Kidney (tissue), 14 donors: Measurements from ENCODE around the gene ABTB1. TPM values are rescaled to one million over a fixed set of nuclear protein-coding genes. Genes with fewer than 3 reads are reported as not detected.
A peak's percentile ranks its signal among the peaks of the same experiment; 100 is the strongest.
"Not testable (repeated sequence)": the region's sequence is repeated elsewhere in the genome, so short reads cannot be mapped to it uniquely, and the experiment has no call there.

ENCODE experiments used
- DNase-seq, 5 donors: peaks; one replicate each; pipeline ENCODE4 v3.0.0-alpha.2; 2013 to 2020
- FAIRE-seq: peaks from 2 replicates; lab custom pipeline; 2012; peaks lifted over from hg19 to GRCh38; lab: Jason Lieb, UNC
- H3K27ac ChIP-seq, 2 donors: one replicate each; pipeline ENCODE4 v1.7.0; 2013; ENCODE audit warnings: low read depth in 2 of 2, low read length in 2 of 2, inconsistent platforms in 1 of 2
- H3K27me3 ChIP-seq: one replicate; pipeline ENCODE4 v1.7.1; 2013; ENCODE audit warnings: low read length, inconsistent platforms; ENCODE audit not compliant: control insufficient read depth, insufficient read depth
- H3K36me3 ChIP-seq, 3 donors: one replicate each; pipeline versions ENCODE4 v1.7.0 to v1.7.1; 2013; ENCODE audit warnings: low read length in 3 of 3, control low read depth in 1 of 3, inconsistent platforms in 1 of 3; ENCODE audit not compliant: insufficient read depth in 3 of 3, control insufficient read depth in 2 of 3
- H3K4me1 ChIP-seq, 3 donors: one replicate each; pipeline versions ENCODE4 v1.7.0 to v1.7.1; 2013; ENCODE audit warnings: low read length in 3 of 3, inconsistent platforms in 1 of 3, low read depth in 1 of 3; ENCODE audit not compliant: control insufficient read depth in 2 of 3, insufficient read depth in 2 of 3
- H3K4me3 ChIP-seq, 3 donors: one replicate each; pipeline versions ENCODE4 v1.7.0 to v1.8.1; 2013; ENCODE audit warnings: low read length in 3 of 3, control low read depth in 1 of 3, inconsistent platforms in 1 of 3
- H3K9ac ChIP-seq, 3 donors: one replicate each; pipeline versions ENCODE4 v1.7.0 to v1.7.1; 2013; ENCODE audit warnings: low read length in 3 of 3, control low read depth in 1 of 3, inconsistent platforms in 1 of 3
- H3K9me3 ChIP-seq, 3 donors: one replicate each; pipeline versions ENCODE4 v1.7.0 to v1.7.1; 2013; ENCODE audit warnings: low read length in 3 of 3, control low read depth in 1 of 3, inconsistent platforms in 1 of 3; ENCODE audit not compliant: control insufficient read depth in 2 of 3, insufficient read depth in 1 of 3
- CTCF ChIP-seq: IDR thresholded peaks from 3 replicates; pipeline ENCODE4 v1.5.1; 2012; ENCODE audit warnings: mild to moderate bottlenecking, moderate library complexity, borderline replicate concordance; ENCODE audit not compliant: insufficient read depth; ENCODE audit errors: extremely low read depth
- intact Hi-C: fragments of 100-400 bp; cut with DNase I; formaldehyde crosslinking; loops from one replicate; pipeline ENCODE4 v1.11.1; 2022
- polyA plus RNA-seq: library from polyadenylated mRNA; stranded (reverse); fragments of 350-450 nt; fragmentation: Illumina TruSeq; extraction: RNeasy Lipid Tissue Mini Kit (QIAGEN cat#74804); gene quantifications from one replicate; pipeline ENCODE4 v1.2.3, GENCODE V29; 2014; ENCODE audit warnings: low read depth, low replicate concordance; ENCODE audit not compliant: insufficient read depth
- total RNA-seq: library from RNA; stranded (reverse); fragmentation: NEBNext Ultra II Directional; extraction: Animal tissue kit (Norgen Biotek cat#: 25700); gene quantifications from one replicate; pipeline ENCODE4 v1.2.1, GENCODE V29; 2021
- donor health status: control.
- donor health status: control.
- donor health status: control.
- donor health status: control.
- donor health status: control.
- donor health status: DM: yes; HTN: yes; CAD: no.
- donor health status: Normal renal cell carcinoma (clear cell type).

Gene ABTB1
- total and polyA plus RNA-seq, 2 donors from 2014 or later: 29.2 to 43.2 TPM

GRCh38 chr3:127680798-127681221 is 8.1 kb downstream of the ABTB1 start:
- Histone ChIP-seq H3K9me3 (no peaks in the 10 kb centered on the region), H3K27me3 (no peaks in the 10 kb centered on the region), H3K36me3 (no peaks in the 10 kb centered on the region), H3K4me3 (no peak overlapping the region), H3K9ac (no peak overlapping the region), H3K27ac (no peak overlapping the region), H3K4me1 (no peaks in the 10 kb centered on the region)
- no peak for TF ChIP-seq CTCF
- FAIRE-seq (no peak), DNase-seq (peak in 3 of 5 donors; percentile 6 to 64 (median 26))
- intact Hi-C loops: no loop called here

- H3K27me3 ChIP-seq, H3K36me3 ChIP-seq, H3K4me3 ChIP-seq, H3K9me3 ChIP-seq, H3K9ac ChIP-seq, intact Hi-C loops, FAIRE-seq, H3K4me1 ChIP-seq, H3K27ac ChIP-seq: not testable (repeated sequence)
- DNase-seq: peak in 1 of 5 donors; percentile 37
Measured at GRCh38 chr3:127682175-127682554, 9.4 kb downstream of the ABTB1 start.

- no peak for FAIRE-seq
- no peaks in the 10 kb centered on the region for H3K36me3 ChIP-seq
- H3K9ac ChIP-seq: no peak overlapping the region
- TF ChIP-seq CTCF: no peak
- no peaks in the 10 kb centered on the region for H3K9me3 ChIP-seq
- intact Hi-C loops: no loop called here
- no peaks in the 10 kb centered on the region for H3K4me1 ChIP-seq
- H3K27me3 ChIP-seq: no peaks in the 10 kb centered on the region
- no peak overlapping the region for H3K27ac ChIP-seq
- DNase-seq: peak in 2 of 5 donors; percentile 40 to 58
- H3K4me3 ChIP-seq: no peak overlapping the region
Measured at GRCh38 chr3:127682561-127682960, 9.8 kb downstream of the ABTB1 start.

DNA sequence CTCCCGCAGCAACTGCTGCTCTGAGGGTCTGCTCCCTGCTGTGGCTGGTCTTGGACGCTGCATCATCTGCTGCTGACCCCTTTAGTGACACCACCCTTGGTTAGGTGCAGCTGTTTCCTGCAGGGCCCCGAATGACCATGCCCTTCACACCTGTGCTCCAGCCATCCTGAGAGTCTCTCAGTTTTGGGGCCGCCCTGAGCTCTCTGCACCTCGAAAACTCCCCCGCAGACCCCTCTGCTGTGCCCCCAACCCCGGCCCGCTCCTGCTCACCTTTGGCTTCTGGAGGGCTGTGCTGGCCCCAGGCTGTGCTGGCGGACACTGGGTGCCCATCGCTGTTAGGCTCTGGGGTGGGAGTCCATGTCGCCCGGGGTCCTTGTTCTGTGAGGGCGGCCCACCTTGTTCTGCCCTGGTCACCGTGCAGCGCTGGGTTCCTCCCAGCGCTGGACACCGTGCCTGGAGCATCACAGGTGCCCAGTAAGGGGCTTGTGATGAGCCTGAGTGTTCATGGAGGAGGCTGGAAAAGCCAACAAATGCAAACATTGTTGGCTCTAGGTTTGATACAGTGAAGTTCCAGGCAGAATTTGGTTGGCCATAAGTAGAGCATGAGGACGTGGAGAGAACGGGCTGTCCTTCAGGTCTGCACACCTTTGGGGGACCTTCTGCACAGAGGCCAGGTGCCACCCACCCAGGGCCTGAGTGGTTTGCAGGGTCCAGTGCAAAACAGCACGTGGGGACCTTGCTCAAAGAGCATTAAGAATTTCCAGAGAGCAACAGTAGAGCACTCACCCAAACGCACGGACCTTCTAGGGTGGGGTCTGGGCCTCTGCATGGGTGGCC is 12.3 kb downstream of the ABTB1 start:
- DNase-seq (peak in 2 of 5 donors; percentile 30 to 65), FAIRE-seq (no peak)
- Histone ChIP-seq H3K36me3 (no peaks in the 10 kb centered on the region), H3K4me1 (no peaks in the 10 kb centered on the region), H3K9ac (no peak overlapping the region), H3K4me3 (no peak overlapping the region), H3K9me3 (no peaks in the 10 kb centered on the region), H3K27me3 (no peaks in the 10 kb centered on the region), H3K27ac (no peak overlapping the region)
- TF ChIP-seq CTCF: no peak
- intact Hi-C loops: no loop called here
